Measurements from ENCODE around the gene GRWD1.

The GRWD1 gene

GRCh38 chr19:48461651-48461981, 15.8 kb downstream of the GRWD1 start:
- no peak for DNase-seq

- no peak for DNase-seq
Observed at GRCh38 chr19:48461982-48462655, 16.3 kb downstream of the GRWD1 start.

GRCh38 chr19:48465215-48465614, 19.4 kb downstream of the GRWD1 start:
- DNase-seq = no peak

- no peak for DNase-seq
Observed at GRCh38 chr19:48466561-48467325, 21.0 kb downstream of the GRWD1 start.

GRCh38 chr19:48468772-48469288, 23.0 kb downstream of the GRWD1 start:
- peak; percentile 99 for DNase-seq

- peak; percentile 61 for DNase-seq
Observed at GRCh38 chr19:48469289-48469881, 23.6 kb downstream of the GRWD1 start, which contains the start of gene CYTH2. TSS of gene CYTH2 (plus strand) at chr19:48469369. CDS start at chr19:48469508, 139 bp downstream.

GRCh38 chr19:48469934-48470680, 24.3 kb downstream of the GRWD1 start:
- DNase-seq = no peak

GRCh38 chr19:48470856-48471255, 25.1 kb downstream of the GRWD1 start:
- DNase-seq = no peak

- DNase-seq = no peak
Observed at GRCh38 chr19:48471836-48472235, 26.1 kb downstream of the GRWD1 start.

GRCh38 chr19:48473161-48473966, 27.6 kb downstream of the GRWD1 start:
- no peak for DNase-seq

- no peak for DNase-seq
Observed at GRCh38 chr19:48474084-48474592, 28.4 kb downstream of the GRWD1 start.

GRCh38 chr19:48475369-48476068, 29.7 kb downstream of the GRWD1 start:
- no peak for DNase-seq

GRCh38 chr19:48476176-48476575, 30.4 kb downstream of the GRWD1 start:
- no peak for DNase-seq

- no peak for DNase-seq
Observed at GRCh38 chr19:48477067-48477685, 31.4 kb downstream of the GRWD1 start.

- no peak for DNase-seq
Observed at GRCh38 chr19:48477698-48478338, 32.0 kb downstream of the GRWD1 start.

GRCh38 chr19:48478339-48479256, 32.8 kb downstream of the GRWD1 start:
- no peak for DNase-seq

GRCh38 chr19:48479686-48480085, 33.9 kb downstream of the GRWD1 start:
- no peak for DNase-seq

GRCh38 chr19:48480183-48480557, 34.4 kb downstream of the GRWD1 start:
- DNase-seq = no peak

Data from GOT3 (cell line).